HG02852 (cell line): Measurements from ENCODE around the gene KIAA2012.
A peak's percentile ranks its signal among the peaks of the same experiment; 100 is the strongest.

ENCODE experiments used
- ATAC-seq: cut with Tn5 transposase; IDR thresholded peaks from one replicate; pipeline ENCODE4 v1.9.1; 2021; ENCODE audit warnings: mild to moderate bottlenecking, moderate library complexity; ENCODE audit not compliant: unreplicated experiment

Gene KIAA2012

GRCh38 chr2:202142540-202142939 lies 69.5 kb downstream of the KIAA2012 start:
- no peak for ATAC-seq

- no peak for ATAC-seq
Observed at GRCh38 chr2:202147775-202148174, 74.7 kb downstream of the KIAA2012 start.

- no peak for ATAC-seq
Observed at GRCh38 chr2:202148515-202149154, 75.6 kb downstream of the KIAA2012 start.

GRCh38 chr2:202149155-202149762 lies 76.2 kb downstream of the KIAA2012 start:
- ATAC-seq = no peak

GRCh38 chr2:202149936-202150335 lies 76.9 kb downstream of the KIAA2012 start:
- no peak for ATAC-seq

GRCh38 chr2:202152104-202152715 lies 79.2 kb downstream of the KIAA2012 start:
- ATAC-seq = no peak

- no peak for ATAC-seq
Observed at GRCh38 chr2:202154613-202155012, 81.6 kb downstream of the KIAA2012 start.

GRCh38 chr2:202157211-202157990 lies 84.3 kb downstream of the KIAA2012 start:
- no peak for ATAC-seq

- no peak for ATAC-seq
Observed at GRCh38 chr2:202158796-202159195, 85.7 kb downstream of the KIAA2012 start.

GRCh38 chr2:202161151-202161835 lies 88.2 kb downstream of the KIAA2012 start:
- no peak for ATAC-seq

- ATAC-seq = no peak
Observed at GRCh38 chr2:202164411-202164810, 91.4 kb downstream of the KIAA2012 start.

- ATAC-seq = no peak
Observed at GRCh38 chr2:202165208-202165607, 92.2 kb downstream of the KIAA2012 start.

- ATAC-seq = no peak
Observed at GRCh38 chr2:202165945-202166344, 92.9 kb downstream of the KIAA2012 start.

GRCh38 chr2:202169131-202169530 lies 96.1 kb downstream of the KIAA2012 start:
- no peak for ATAC-seq

GRCh38 chr2:202169832-202170424 lies 96.9 kb downstream of the KIAA2012 start:
- no peak for ATAC-seq

GRCh38 chr2:202171241-202171825 lies 98.3 kb downstream of the KIAA2012 start:
- no peak for ATAC-seq

- ATAC-seq = peak; percentile 86
Observed at GRCh38 chr2:202172439-202173211, 99.6 kb downstream of the KIAA2012 start.

GRCh38 chr2:202178346-202178958 lies 105.4 kb downstream of the KIAA2012 start:
- peak; percentile 57 for ATAC-seq

GRCh38 chr2:202184557-202184956 lies 111.5 kb downstream of the KIAA2012 start:
- ATAC-seq = no peak
